MCF 10A (cell line): ENCODE measurements around the gene PON3. TPM values are rescaled to one million over a fixed set of nuclear protein-coding genes. Genes with fewer than 3 reads are reported as not detected.

Experiments
- BruUV-seq: library from RNA; stranded (reverse); fragments of 400-500 nt; replicated peaks from 2 replicates; lab custom pipeline; 2021; lab: Mats Ljungman, UMichigan
- CTCF ChIA-PET: fragments of 300-600 bp; sonication (Branson Sonifier 250); formaldehyde crosslinking; extraction: SDS; loops from one replicate; lab custom pipeline; 2021; ENCODE audit warnings: antibody characterized with exemption, inconsistent platforms; lab: Yijun Ruan, JAX
- POLR2A ChIA-PET: fragments of 300-600, 350-650 bp; sonication (Branson Sonifier 250); formaldehyde crosslinking; extraction: SDS; loops from one replicate; lab custom pipeline; 2020; ENCODE audit warnings: antibody characterized with exemption, inconsistent platforms; lab: Yijun Ruan, JAX
- DNase-seq: peaks from one replicate; pipeline ENCODE4 v3.0.0-alpha.2; 2018; ENCODE audit not compliant: unreplicated experiment
- H3K27ac Mint-ChIP-seq: one replicate; pipeline ENCODE4 v1.8.0; 2022; ENCODE audit warnings: mild to moderate bottlenecking, low read depth, mixed read lengths; ENCODE audit not compliant: unreplicated experiment
- H3K27me3 Mint-ChIP-seq: one replicate; pipeline ENCODE4 v1.8.0; 2022; ENCODE audit warnings: mixed read lengths; ENCODE audit not compliant: insufficient read depth, unreplicated experiment
- H3K36me3 Mint-ChIP-seq: one replicate; pipeline ENCODE4 v1.8.0; 2022; ENCODE audit warnings: mild to moderate bottlenecking, moderate library complexity, mixed read lengths; ENCODE audit not compliant: insufficient read depth, unreplicated experiment
- H3K4me1 Mint-ChIP-seq: one replicate; pipeline ENCODE4 v1.8.0; 2022; ENCODE audit warnings: mixed read lengths; ENCODE audit not compliant: insufficient read depth, unreplicated experiment
- H3K4me3 Mint-ChIP-seq: one replicate; pipeline ENCODE4 v1.8.0; 2022; ENCODE audit warnings: mild to moderate bottlenecking, moderate library complexity, mixed read lengths; ENCODE audit not compliant: unreplicated experiment
- H3K9me3 Mint-ChIP-seq: one replicate; pipeline ENCODE4 v1.8.0; 2022; ENCODE audit warnings: mixed read lengths; ENCODE audit not compliant: unreplicated experiment
- CTCF ChIP-seq: fragments of 200-600 bp; IDR thresholded peaks from one replicate; pipeline ENCODE4 v1.8.0; 2022; ENCODE audit warnings: antibody characterized with exemption, mild to moderate bottlenecking; ENCODE audit not compliant: unreplicated experiment
- intact Hi-C: fragments of 100-400 bp; cut with micrococcal nuclease; formaldehyde crosslinking; loops from 2 replicates; pipeline ENCODE4 v1.14.1; 2022
- total RNA-seq: library from RNA; stranded (reverse); gene quantifications from 2 replicates; pipeline ENCODE4 v1.2.3, GENCODE V29; 2022

PON3 gene
- total RNA-seq, 1 experiment from 2014 or later = not detected

GRCh38 chr7:95335093-95335492 is 61.1 kb downstream of the PON3 start:
- ChIA-PET CTCF (interaction anchor here (0.6 to 0.7 kb wide), 3 partner anchors 9 to 1046 kb away, joined by 3 to 4 read pairs (median 3); no protein-coding TSS in a partner anchor), POLR2A (no interaction called here)
- Mint-ChIP-seq H3K9me3 (no peaks in the 10 kb centered on the region), H3K36me3 (no peaks in the 10 kb centered on the region), H3K4me3 (no peak overlapping the region), H3K27me3 (peaks cover 4% of the 10 kb centered on the region), H3K27ac (no peak overlapping the region), H3K4me1 (peaks cover 10% of the 10 kb centered on the region)
- TF ChIP-seq CTCF = no peak
- DNase-seq = peak; percentile 50
- BruUV-seq = no TSS peak
- intact Hi-C loops = no loop called here

- CTCF ChIA-PET = interaction anchor here (0.6 kb wide), 1 partner anchor 10 kb away, joined by 3 read pairs; no protein-coding TSS in a partner anchor
- Mint-ChIP-seq H3K27me3 (peaks cover 11% of the 10 kb centered on the region), H3K27ac (no peak overlapping the region), H3K4me1 (peaks cover 13% of the 10 kb centered on the region), H3K36me3 (no peaks in the 10 kb centered on the region), H3K4me3 (no peak overlapping the region), H3K9me3 (no peaks in the 10 kb centered on the region)
- intact Hi-C loops = no loop called here
- DNase-seq = no peak
- BruUV-seq = no TSS peak
- TF ChIP-seq CTCF = no peak
- POLR2A ChIA-PET = no interaction called here
Measured at GRCh38 chr7:95334447-95334846, 61.7 kb downstream of the PON3 start.

GRCh38 chr7:95330961-95331337 is 65.2 kb downstream of the PON3 start:
- Mint-ChIP-seq H3K27ac (no peak overlapping the region), H3K36me3 (no peaks in the 10 kb centered on the region), H3K4me1 (peaks cover 13% of the 10 kb centered on the region), H3K9me3 (peaks cover 6% of the 10 kb centered on the region), H3K27me3 (peaks cover 15% of the 10 kb centered on the region), H3K4me3 (no peak overlapping the region)
- no peak for TF ChIP-seq CTCF
- intact Hi-C loops = no loop called here
- POLR2A ChIA-PET = interaction anchor here (1.3 kb wide), 1 partner anchor 21 kb away, joined by 3 read pairs; no protein-coding TSS in a partner anchor
- CTCF ChIA-PET = no interaction called here
- no TSS peak for BruUV-seq
- no peak for DNase-seq

- Mint-ChIP-seq H3K27ac (no peak overlapping the region), H3K4me1 (peaks cover 13% of the 10 kb centered on the region), H3K4me3 (no peak overlapping the region), H3K27me3 (peaks cover 21% of the 10 kb centered on the region), H3K9me3 (peaks cover 9% of the 10 kb centered on the region), H3K36me3 (no peaks in the 10 kb centered on the region)
- ChIA-PET POLR2A (interaction anchor here (1.3 kb wide), 1 partner anchor 20 kb away, joined by 3 read pairs; no protein-coding TSS in a partner anchor), CTCF (interaction anchor here (0.6 kb wide), 1 partner anchor 879 kb away, joined by 5 read pairs; no protein-coding TSS in a partner anchor)
- no peak for TF ChIP-seq CTCF
- intact Hi-C loops = no loop called here
- no TSS peak for BruUV-seq
- DNase-seq = peak; percentile 47
Measured at GRCh38 chr7:95330204-95330960, 65.8 kb downstream of the PON3 start.
